ENCODE data around the gene C1QL1.

Gene C1QL1

GRCh38 chr17:44914698-44915271 is 53.3 kb downstream of the C1QL1 start:
- CTCF ChIA-PET = interaction anchor here (2.8 kb wide), 1 partner anchor 108 kb away, joined by 8 read pairs; no protein-coding TSS in a partner anchor
- POLR2A ChIA-PET = no interaction called here
- no peak for DNase-seq (ENCODE audit: extremely low spot score)
- no peak for TF ChIP-seq HDGF (IDR thresholded peaks at IDR 0.05; ENCODE audit: borderline replicate concordance)
- TF ChIP-seq NFRKB (IDR thresholded peaks at IDR 0.05) = no peak
- no peak for TF ChIP-seq ELF4 (IDR thresholded peaks at IDR 0.05)
- no peak for TF ChIP-seq SP1 (IDR thresholded peaks at IDR 0.05)
- TF ChIP-seq TARDBP (IDR thresholded peaks at IDR 0.05) = no peak
- TF ChIP-seq L3MBTL2 (conservative IDR thresholded peaks at IDR 0.05) = no peak
- no peak for TF ChIP-seq ARNT (IDR thresholded peaks at IDR 0.05)
- no peak for TF ChIP-seq FOXA1 (IDR thresholded peaks at IDR 0.05)
- no peak for TF ChIP-seq BHLHE40 (IDR thresholded peaks at IDR 0.05; ENCODE audit: borderline replicate concordance)
- TF ChIP-seq CTBP1 (IDR thresholded peaks at IDR 0.05; ENCODE audit: borderline replicate concordance) = no peak
- no peak for TF ChIP-seq SUZ12 (IDR thresholded peaks at IDR 0.05)
- TF ChIP-seq LEF1 (IDR thresholded peaks at IDR 0.05; ENCODE audit: borderline replicate concordance) = no peak
- no peak for TF ChIP-seq FOXM1 (IDR thresholded peaks at IDR 0.05; ENCODE audit: borderline replicate concordance)
- TF ChIP-seq, protein P1, sequence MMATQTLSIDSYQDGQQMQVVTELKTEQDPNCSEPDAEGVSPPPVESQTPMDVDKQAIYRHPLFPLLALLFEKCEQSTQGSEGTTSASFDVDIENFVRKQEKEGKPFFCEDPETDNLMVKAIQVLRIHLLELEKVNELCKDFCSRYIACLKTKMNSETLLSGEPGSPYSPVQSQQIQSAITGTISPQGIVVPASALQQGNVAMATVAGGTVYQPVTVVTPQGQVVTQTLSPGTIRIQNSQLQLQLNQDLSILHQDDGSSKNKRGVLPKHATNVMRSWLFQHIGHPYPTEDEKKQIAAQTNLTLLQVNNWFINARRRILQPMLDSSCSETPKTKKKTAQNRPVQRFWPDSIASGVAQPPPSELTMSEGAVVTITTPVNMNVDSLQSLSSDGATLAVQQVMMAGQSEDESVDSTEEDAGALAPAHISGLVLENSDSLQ (IDR thresholded peaks at IDR 0.05) = no peak
- TF ChIP-seq ZNF384 (IDR thresholded peaks at IDR 0.05) = no peak
- TF ChIP-seq FOXK2 (IDR thresholded peaks at IDR 0.05) = no peak

DNA sequence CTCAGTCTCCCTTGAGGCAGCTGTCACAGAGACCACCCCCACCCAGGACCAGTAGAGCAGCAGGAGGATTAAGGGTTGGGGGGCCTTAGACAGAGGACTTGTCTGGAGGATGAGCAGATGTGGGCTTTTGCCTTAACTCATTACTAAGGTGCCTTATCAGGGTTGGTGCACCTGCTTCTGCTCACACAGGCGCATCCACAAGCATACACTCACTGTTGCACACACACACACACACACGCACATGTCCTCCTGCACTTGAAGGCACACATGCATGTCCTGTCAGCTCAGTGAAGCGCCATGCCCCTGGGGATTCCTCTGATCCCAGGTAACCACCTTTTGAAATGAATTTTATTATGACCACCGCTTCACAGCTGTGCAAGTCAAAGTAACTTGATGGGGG is 54.0 kb downstream of the C1QL1 start:
- ChIA-PET POLR2A (no interaction called here), CTCF (interaction anchor here (2.8 kb wide), 1 partner anchor 108 kb away, joined by 8 read pairs; no protein-coding TSS in a partner anchor)
- no peak for DNase-seq (ENCODE audit: extremely low spot score)
- no peak for TF ChIP-seq NFRKB (IDR thresholded peaks at IDR 0.05)
- TF ChIP-seq BHLHE40 (IDR thresholded peaks at IDR 0.05; ENCODE audit: borderline replicate concordance) = no peak
- TF ChIP-seq SUZ12 (IDR thresholded peaks at IDR 0.05) = no peak
- no peak for TF ChIP-seq SP1 (IDR thresholded peaks at IDR 0.05)
- TF ChIP-seq FOXK2 (IDR thresholded peaks at IDR 0.05) = no peak
- no peak for TF ChIP-seq TARDBP (IDR thresholded peaks at IDR 0.05)
- no peak for TF ChIP-seq HDGF (IDR thresholded peaks at IDR 0.05; ENCODE audit: borderline replicate concordance)
- no peak for TF ChIP-seq ARNT (IDR thresholded peaks at IDR 0.05)
- TF ChIP-seq ELF4 (IDR thresholded peaks at IDR 0.05) = no peak
- no peak for TF ChIP-seq ZNF384 (IDR thresholded peaks at IDR 0.05)
- no peak for TF ChIP-seq FOXM1 (IDR thresholded peaks at IDR 0.05; ENCODE audit: borderline replicate concordance)
- TF ChIP-seq FOXA1 (IDR thresholded peaks at IDR 0.05) = no peak
- TF ChIP-seq LEF1 (IDR thresholded peaks at IDR 0.05; ENCODE audit: borderline replicate concordance) = no peak

GRCh38 chr17:44913676-44914075 is 54.4 kb downstream of the C1QL1 start:
- CTCF ChIA-PET = no interaction called here
- POLR2A ChIA-PET = no interaction called here
- TF ChIP-seq HDGF (IDR thresholded peaks at IDR 0.05; ENCODE audit: borderline replicate concordance) (no peak), FOXA1 (IDR thresholded peaks at IDR 0.05) (no peak), NFRKB (IDR thresholded peaks at IDR 0.05) (no peak), TARDBP (IDR thresholded peaks at IDR 0.05) (no peak), SUZ12 (IDR thresholded peaks at IDR 0.05) (no peak), SP1 (IDR thresholded peaks at IDR 0.05) (no peak), LEF1 (IDR thresholded peaks at IDR 0.05; ENCODE audit: borderline replicate concordance) (no peak), CTBP1 (IDR thresholded peaks at IDR 0.05; ENCODE audit: borderline replicate concordance) (no peak), BHLHE40 (IDR thresholded peaks at IDR 0.05; ENCODE audit: borderline replicate concordance) (no peak), FOXK2 (IDR thresholded peaks at IDR 0.05) (no peak), FOXM1 (IDR thresholded peaks at IDR 0.05; ENCODE audit: borderline replicate concordance) (no peak), ARNT (IDR thresholded peaks at IDR 0.05) (no peak), ZNF384 (IDR thresholded peaks at IDR 0.05) (no peak), L3MBTL2 (conservative IDR thresholded peaks at IDR 0.05) (no peak), ELF4 (IDR thresholded peaks at IDR 0.05) (no peak)
- TF ChIP-seq, protein P1 (IDR thresholded peaks at IDR 0.05) = no peak

DNA sequence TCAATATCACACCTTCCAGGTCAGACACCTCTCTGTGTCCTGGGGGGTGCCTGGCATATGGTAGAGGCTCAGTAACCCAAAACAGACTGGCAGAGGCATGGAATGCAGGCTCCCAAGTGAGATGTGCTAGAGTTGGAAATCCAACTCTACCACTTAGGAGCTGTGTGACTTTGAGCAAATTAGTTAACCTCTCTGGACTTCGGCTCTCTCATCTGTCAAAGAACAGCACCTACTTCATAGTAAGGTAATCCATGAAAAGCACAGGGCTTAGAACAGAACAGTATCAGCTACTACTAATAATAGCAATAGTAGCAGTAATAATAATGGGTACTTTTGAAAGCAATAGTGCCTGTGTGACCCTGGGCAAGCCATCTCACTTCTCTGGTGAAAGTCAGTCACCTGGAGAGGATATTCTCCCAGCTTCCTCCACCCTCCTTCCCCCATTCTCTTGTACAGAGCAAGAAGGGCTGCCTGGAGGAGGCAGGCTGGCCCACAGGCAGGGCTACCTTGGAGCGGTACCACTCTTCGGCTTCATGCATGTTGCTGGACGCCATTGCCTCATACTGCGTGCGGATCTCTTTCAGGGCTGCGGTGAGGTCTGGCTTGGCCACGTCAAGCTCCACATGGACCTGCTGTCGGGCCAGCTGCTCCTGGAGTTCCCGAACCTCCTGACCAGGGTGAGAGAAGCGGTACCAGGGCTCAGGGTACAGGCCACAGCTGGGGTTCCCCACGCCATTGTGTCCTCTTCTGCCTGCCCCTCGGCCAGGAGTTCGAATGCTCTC is 55.1 kb downstream of the C1QL1 start:
- POLR2A ChIA-PET = interaction anchor here (0.7 to 0.9 kb wide), 2 partner anchors 14 to 109 kb away, joined by 3 read pairs; partner anchors contain the start of gene EFTUD2
- CTCF ChIA-PET = interaction anchor here (1.2 kb wide), 1 partner anchor 34 kb away, joined by 3 read pairs; no protein-coding TSS in a partner anchor
- no peak for TF ChIP-seq L3MBTL2 (conservative IDR thresholded peaks at IDR 0.05)
- TF ChIP-seq, protein P1 (IDR thresholded peaks at IDR 0.05) = no peak
- TF ChIP-seq SP1 (IDR thresholded peaks at IDR 0.05) = no peak
- no peak for TF ChIP-seq FOXM1 (IDR thresholded peaks at IDR 0.05; ENCODE audit: borderline replicate concordance)
- TF ChIP-seq HDGF (IDR thresholded peaks at IDR 0.05; ENCODE audit: borderline replicate concordance) = no peak
- TF ChIP-seq ZNF384 (IDR thresholded peaks at IDR 0.05) = no peak
- TF ChIP-seq FOXA1 (IDR thresholded peaks at IDR 0.05) = no peak
- TF ChIP-seq ELF4 (IDR thresholded peaks at IDR 0.05) = no peak
- TF ChIP-seq SUZ12 (IDR thresholded peaks at IDR 0.05) = no peak
- TF ChIP-seq BHLHE40 (IDR thresholded peaks at IDR 0.05; ENCODE audit: borderline replicate concordance) = no peak
- no peak for TF ChIP-seq FOXK2 (IDR thresholded peaks at IDR 0.05)
- no peak for TF ChIP-seq ARNT (IDR thresholded peaks at IDR 0.05)
- no peak for TF ChIP-seq TARDBP (IDR thresholded peaks at IDR 0.05)
- no peak for TF ChIP-seq NFRKB (IDR thresholded peaks at IDR 0.05)
- no peak for TF ChIP-seq LEF1 (IDR thresholded peaks at IDR 0.05; ENCODE audit: borderline replicate concordance)
- TF ChIP-seq CTBP1 (IDR thresholded peaks at IDR 0.05; ENCODE audit: borderline replicate concordance) = no peak

More at GRCh38 chr17:44913676-44914075, 54.4 kb downstream of the C1QL1 start:
- no peak for DNase-seq (ENCODE audit: extremely low spot score)

More for the DNA sequence above, 55.1 kb downstream of the C1QL1 start:
- no peak for DNase-seq (ENCODE audit: extremely low spot score)

Data from HEK293T (cell line).